Glomerular visceral epithelial cell (primary cell): ENCODE results near the gene CHN1.
A peak's percentile ranks its signal among the peaks of the same experiment; 100 is the strongest.

Source experiments
- DNase-seq: peaks from one replicate; pipeline ENCODE4 v3.0.0-alpha.2; 2016; ENCODE audit errors: extremely low spot score

CHN1 gene

GRCh38 chr2:174971868-174972781, 33.1 kb downstream of the CHN1 start:
- peak; percentile 84 for DNase-seq

- no peak for DNase-seq
Observed at GRCh38 chr2:174970092-174970491, 35.1 kb downstream of the CHN1 start.

- no peak for DNase-seq
Observed at GRCh38 chr2:174969091-174969734, 36.0 kb downstream of the CHN1 start.

- DNase-seq = no peak
Observed at GRCh38 chr2:174967691-174968260, 37.4 kb downstream of the CHN1 start.

- no peak for DNase-seq
Observed at GRCh38 chr2:174967086-174967485, 38.1 kb downstream of the CHN1 start.

- DNase-seq = no peak
Observed at GRCh38 chr2:174965992-174966744, 39.0 kb downstream of the CHN1 start.

GRCh38 chr2:174965551-174965950, 39.6 kb downstream of the CHN1 start:
- DNase-seq = no peak

GRCh38 chr2:174964404-174964803, 40.8 kb downstream of the CHN1 start:
- no peak for DNase-seq

- DNase-seq = no peak
Observed at GRCh38 chr2:174963437-174964400, 41.5 kb downstream of the CHN1 start.

- DNase-seq = no peak
Observed at GRCh38 chr2:174959787-174960186, 45.4 kb downstream of the CHN1 start.

GRCh38 chr2:174957050-174957449, 48.1 kb downstream of the CHN1 start:
- no peak for DNase-seq

GRCh38 chr2:174952607-174953006, 52.6 kb downstream of the CHN1 start:
- DNase-seq = no peak

GRCh38 chr2:174951745-174952144, 53.4 kb downstream of the CHN1 start:
- DNase-seq = peak; percentile 33

- no peak for DNase-seq
Observed at GRCh38 chr2:174949988-174950687, 55.0 kb downstream of the CHN1 start.

- DNase-seq = no peak
Observed at GRCh38 chr2:174945601-174946260, 59.5 kb downstream of the CHN1 start.

GRCh38 chr2:174939046-174939445, 66.1 kb downstream of the CHN1 start:
- DNase-seq = peak; percentile 59

GRCh38 chr2:174931724-174932123, 73.5 kb downstream of the CHN1 start:
- peak; percentile 55 for DNase-seq

GRCh38 chr2:174929786-174930185, 75.4 kb downstream of the CHN1 start:
- peak; percentile 32 for DNase-seq

- DNase-seq = no peak
Observed at GRCh38 chr2:174925046-174925784, 80.0 kb downstream of the CHN1 start.
